Keratinocyte (primary cell): ENCODE measurements around the gene THNSL1.

Experiments
- CTCF ChIP-seq, 3 experiments: IDR thresholded peaks in 1 of 3; conservative IDR thresholded peaks in 1 of 3; optimal IDR thresholded peaks in 1 of 3; 2 replicates in 2 of 3; 3 replicates in 1 of 3; pipeline versions ENCODE3 to v1.5.1; 2011; ENCODE audit warnings: low read length in 3 of 3, mild to moderate bottlenecking in 3 of 3, moderate library complexity in 2 of 3, control low read depth in 1 of 3, inconsistent platforms in 1 of 3; ENCODE audit not compliant: insufficient read depth in 2 of 3; ENCODE audit errors: extremely low read depth in 1 of 3
- EZH2 ChIP-seq: IDR thresholded peaks from one replicate; pipeline ENCODE4 v1.6.1; 2012; ENCODE audit warnings: inconsistent platforms, mild to moderate bottlenecking, low read length, moderate library complexity

- TF ChIP-seq CTCF (optimal IDR thresholded peaks at IDR 0.05 in 1 of 3, IDR thresholded peaks at IDR 0.05 in 1 of 3, conservative IDR thresholded peaks at IDR 0.05 in 1 of 3; ENCODE audit: extremely low read depth in 1 of 3, insufficient read depth in 2 of 3, low read length in 3 of 3) (no peak), EZH2 (no peak)
Observed at GRCh38 chr10:24989867-24990266, 26.5 kb upstream of the THNSL1 start.
